ENCODE measurements around the gene SUSD3. TPM values are rescaled to one million over a fixed set of nuclear protein-coding genes. Genes with fewer than 3 reads are reported as not detected.
"Not testable (repeated sequence)": the region's sequence is repeated elsewhere in the genome, so short reads cannot be mapped to it uniquely, and the experiment has no call there.

The SUSD3 gene
- 10 to 100 TPM; 53.1 to 56.8 TPM for total RNA-seq

GRCh38 chr9:93058355-93059010, at the start of gene SUSD3:
Gene SUSD3 (plus strand): TSS chr9:93058701. CDS start chr9:93058743, 42 bp downstream.
- Mint-ChIP-seq H3K4me3 (peak within 1 kb of the TSS; percentile 92 to 97), H3K27me3 (ENCODE audit: low read depth) (no peaks in the 10 kb centered on the region), H3K4me1 (ENCODE audit: low read depth) (peaks cover 77% of the 10 kb centered on the region), H3K36me3 (ENCODE audit: insufficient read depth in 2 of 2) (peaks cover 0 to 3% of the 10 kb centered on the region in 2 donors), H3K27ac (peak within 1 kb of the TSS; percentile 95), H3K9me3 (no peaks in the 10 kb centered on the region)
- ATAC-seq (replicated peaks in 1 of 2) = peak; percentile 74 to 76
- peak; percentile 80 to 87 for DNase-seq

GRCh38 chr9:93009337-93010015, 49.0 kb upstream of the SUSD3 start:
- Mint-ChIP-seq H3K27ac (peak overlapping the region; percentile 75), H3K36me3 (ENCODE audit: insufficient read depth in 2 of 2) (peaks cover 12 to 34% of the 10 kb centered on the region in 2 donors), H3K4me1 (ENCODE audit: low read depth) (peaks cover 12% of the 10 kb centered on the region), H3K27me3 (ENCODE audit: low read depth) (no peaks in the 10 kb centered on the region), H3K9me3 (no peaks in the 10 kb centered on the region), H3K4me3 (no peak overlapping the region)
- DNase-seq (no peak), ATAC-seq (replicated peaks in 1 of 2) (no peak)

GRCh38 chr9:93010056-93010455, 48.4 kb upstream of the SUSD3 start:
- peaks cover 15 to 37% of the 10 kb centered on the region in 2 donors for H3K36me3 Mint-ChIP-seq (ENCODE audit: insufficient read depth in 2 of 2)
- H3K9me3 Mint-ChIP-seq = no peaks in the 10 kb centered on the region
- ATAC-seq (replicated peaks in 1 of 2) = no peak
- no peak overlapping the region for H3K4me3 Mint-ChIP-seq
- no peak for DNase-seq
- no peak overlapping the region for H3K27ac Mint-ChIP-seq
- no peaks in the 10 kb centered on the region for H3K27me3 Mint-ChIP-seq (ENCODE audit: low read depth)
- peaks cover 11% of the 10 kb centered on the region for H3K4me1 Mint-ChIP-seq (ENCODE audit: low read depth)

GRCh38 chr9:93010704-93011103, 47.8 kb upstream of the SUSD3 start:
- ATAC-seq (replicated peaks in 1 of 2) = no peak
- no peak overlapping the region for H3K4me3 Mint-ChIP-seq
- peak overlapping the region; percentile 38 for H3K27ac Mint-ChIP-seq

GRCh38 chr9:93011114-93011513, 47.4 kb upstream of the SUSD3 start:
- no peak for DNase-seq
- Mint-ChIP-seq H3K9me3 (no peaks in the 10 kb centered on the region), H3K27me3 (ENCODE audit: low read depth) (no peaks in the 10 kb centered on the region), H3K27ac (no peak overlapping the region), H3K4me3 (no peak overlapping the region), H3K4me1 (ENCODE audit: low read depth) (peaks cover 11% of the 10 kb centered on the region), H3K36me3 (ENCODE audit: insufficient read depth in 2 of 2) (peaks cover 12 to 38% of the 10 kb centered on the region in 2 donors)
- no peak for ATAC-seq (replicated peaks in 1 of 2)

More at GRCh38 chr9:93010704-93011103, 47.8 kb upstream of the SUSD3 start:
- H3K9me3 Mint-ChIP-seq = no peaks in the 10 kb centered on the region
- H3K4me1 Mint-ChIP-seq (ENCODE audit: low read depth) = peaks cover 11% of the 10 kb centered on the region
- H3K36me3 Mint-ChIP-seq (ENCODE audit: insufficient read depth in 2 of 2) = peaks cover 15 to 39% of the 10 kb centered on the region in 2 donors
- no peaks in the 10 kb centered on the region for H3K27me3 Mint-ChIP-seq (ENCODE audit: low read depth)
- DNase-seq = no peak

- DNase-seq (no peak), ATAC-seq (replicated peaks in 1 of 2) (no peak)
- Mint-ChIP-seq H3K27me3 (ENCODE audit: low read depth) (no peaks in the 10 kb centered on the region), H3K9me3 (no peaks in the 10 kb centered on the region), H3K36me3 (ENCODE audit: insufficient read depth in 2 of 2) (peaks cover 10 to 32% of the 10 kb centered on the region in 2 donors), H3K4me1 (ENCODE audit: low read depth) (peaks cover 13% of the 10 kb centered on the region), H3K4me3 (no peak overlapping the region), H3K27ac (no peak overlapping the region)
Measured at GRCh38 chr9:93012963-93013855, 45.3 kb upstream of the SUSD3 start.

- no peak for ATAC-seq (replicated peaks in 1 of 2)
- Mint-ChIP-seq H3K36me3 (ENCODE audit: insufficient read depth in 2 of 2) (peaks cover 10 to 27% of the 10 kb centered on the region in 2 donors), H3K9me3 (no peaks in the 10 kb centered on the region), H3K27ac (no peak overlapping the region), H3K27me3 (ENCODE audit: low read depth) (no peaks in the 10 kb centered on the region), H3K4me1 (ENCODE audit: low read depth) (peaks cover 10% of the 10 kb centered on the region), H3K4me3 (no peak overlapping the region)
- DNase-seq = no peak
Measured at GRCh38 chr9:93013856-93014582, 44.5 kb upstream of the SUSD3 start.

- not testable (repeated sequence) for H3K4me3 Mint-ChIP-seq; DNase-seq; H3K9me3 Mint-ChIP-seq; H3K27me3 Mint-ChIP-seq (ENCODE audit: low read depth); H3K27ac Mint-ChIP-seq; ATAC-seq (replicated peaks in 1 of 2)
- peaks cover 14% of the 10 kb centered on the region for H3K4me1 Mint-ChIP-seq (ENCODE audit: low read depth)
- H3K36me3 Mint-ChIP-seq (ENCODE audit: insufficient read depth in 2 of 2) = peaks cover 12 to 21% of the 10 kb centered on the region in 2 donors
Measured at GRCh38 chr9:93015190-93015589, 43.3 kb upstream of the SUSD3 start.

- Mint-ChIP-seq H3K36me3 (ENCODE audit: insufficient read depth in 2 of 2) (peaks cover 10 to 21% of the 10 kb centered on the region in 2 donors), H3K4me1 (ENCODE audit: low read depth) (peaks cover 26% of the 10 kb centered on the region), H3K27me3 (ENCODE audit: low read depth) (no peaks in the 10 kb centered on the region), H3K4me3 (no peak overlapping the region), H3K27ac (no peak overlapping the region), H3K9me3 (no peaks in the 10 kb centered on the region)
- DNase-seq (no peak), ATAC-seq (replicated peaks in 1 of 2) (no peak)
Measured at GRCh38 chr9:93017621-93018020, 40.9 kb upstream of the SUSD3 start.

GRCh38 chr9:93020151-93020550, 38.4 kb upstream of the SUSD3 start:
- no peaks in the 10 kb centered on the region for H3K27me3 Mint-ChIP-seq (ENCODE audit: low read depth)
- H3K4me1 Mint-ChIP-seq (ENCODE audit: low read depth) = peaks cover 49% of the 10 kb centered on the region
- ATAC-seq (replicated peaks in 1 of 2) (no peak), DNase-seq (no peak)
- H3K4me3 Mint-ChIP-seq = no peak overlapping the region
- peaks cover 6 to 14% of the 10 kb centered on the region in 2 donors for H3K36me3 Mint-ChIP-seq (ENCODE audit: insufficient read depth in 2 of 2)
- no peaks in the 10 kb centered on the region for H3K9me3 Mint-ChIP-seq
- peak overlapping the region; percentile 54 for H3K27ac Mint-ChIP-seq

GRCh38 chr9:93020771-93021670, 37.5 kb upstream of the SUSD3 start:
- DNase-seq (peak; percentile 52 to 63), ATAC-seq (replicated peaks in 1 of 2) (peak; percentile 81 to 90)
- H3K27me3 Mint-ChIP-seq (ENCODE audit: low read depth) = no peaks in the 10 kb centered on the region
- no peaks in the 10 kb centered on the region for H3K9me3 Mint-ChIP-seq
- peak overlapping the region in 1 of 2 donors; percentile 20 for H3K4me3 Mint-ChIP-seq
- peaks cover 55% of the 10 kb centered on the region for H3K4me1 Mint-ChIP-seq (ENCODE audit: low read depth)
- H3K27ac Mint-ChIP-seq = peak overlapping the region; percentile 42
- H3K36me3 Mint-ChIP-seq (ENCODE audit: insufficient read depth in 2 of 2) = peaks cover 6 to 10% of the 10 kb centered on the region in 2 donors

- DNase-seq (no peak), ATAC-seq (replicated peaks in 1 of 2) (no peak)
- no peaks in the 10 kb centered on the region for H3K9me3 Mint-ChIP-seq
- peaks cover 63% of the 10 kb centered on the region for H3K4me1 Mint-ChIP-seq (ENCODE audit: low read depth)
- H3K4me3 Mint-ChIP-seq = no peak overlapping the region
- H3K36me3 Mint-ChIP-seq (ENCODE audit: insufficient read depth in 2 of 2) = peaks cover 6 to 10% of the 10 kb centered on the region in 2 donors
- no peak overlapping the region for H3K27ac Mint-ChIP-seq
- no peaks in the 10 kb centered on the region for H3K27me3 Mint-ChIP-seq (ENCODE audit: low read depth)
Measured at GRCh38 chr9:93022066-93022465, 36.4 kb upstream of the SUSD3 start.
